NCI-H345 (cell line): ENCODE data around the gene HPSE2.
"Not testable (repeated sequence)": the region's sequence is repeated elsewhere in the genome, so short reads cannot be mapped to it uniquely, and the experiment has no call there.

ENCODE experiments used
- DNase-seq: peaks from one replicate; lab custom pipeline; 2025; lab: John Stamatoyannopoulos, UW

The HPSE2 gene

GRCh38 chr10:99235658-99236626, at the start of gene HPSE2:
Gene HPSE2 (minus strand): TSS chr10:99235852.
- DNase-seq: no peak

GRCh38 chr10:99280472-99280871, 44.8 kb upstream of the HPSE2 start:
- no peak for DNase-seq

- DNase-seq: peak; percentile 53
Observed at GRCh38 chr10:99279626-99280111, 44.0 kb upstream of the HPSE2 start.

- peak; percentile 37 for DNase-seq
Observed at GRCh38 chr10:99276848-99277486, 41.3 kb upstream of the HPSE2 start.

- peak; percentile 95 for DNase-seq
Observed at GRCh38 chr10:99266383-99266782, 30.7 kb upstream of the HPSE2 start.

GRCh38 chr10:99248824-99249223, 13.2 kb upstream of the HPSE2 start:
- DNase-seq: no peak

- DNase-seq: not testable (repeated sequence)
Observed at GRCh38 chr10:99247893-99248292, 12.2 kb upstream of the HPSE2 start.

GRCh38 chr10:99236627-99237309, 1.1 kb upstream of the HPSE2 start:
- no peak for DNase-seq

- no peak for DNase-seq
Observed at GRCh38 chr10:99234791-99235657, 628 bp downstream of the HPSE2 start.

GRCh38 chr10:99234041-99234790, 1.4 kb downstream of the HPSE2 start:
- DNase-seq: no peak

- DNase-seq: no peak
Observed at GRCh38 chr10:99233689-99234037, 2.0 kb downstream of the HPSE2 start.

GRCh38 chr10:99233000-99233688, 2.5 kb downstream of the HPSE2 start:
- DNase-seq: no peak

- peak; percentile 4 for DNase-seq
Observed at GRCh38 chr10:99232360-99232999, 3.2 kb downstream of the HPSE2 start.

- DNase-seq: no peak
Observed at GRCh38 chr10:99224766-99225165, 10.9 kb downstream of the HPSE2 start.

- DNase-seq: no peak
Observed at GRCh38 chr10:99207340-99207739, 28.3 kb downstream of the HPSE2 start.

GRCh38 chr10:99203310-99203709, 32.3 kb downstream of the HPSE2 start:
- no peak for DNase-seq

- no peak for DNase-seq
Observed at GRCh38 chr10:99172950-99173349, 62.7 kb downstream of the HPSE2 start.

- DNase-seq: peak; percentile 31
Observed at GRCh38 chr10:99172128-99172738, 63.4 kb downstream of the HPSE2 start.

GRCh38 chr10:99170116-99170675, 65.5 kb downstream of the HPSE2 start:
- peak; percentile 5 for DNase-seq
